GM19463 (cell line): ENCODE measurements around the gene NETO1.

Experiments
- ATAC-seq: cut with Tn5 transposase; IDR thresholded peaks from one replicate; pipeline ENCODE4 v1.9.1; 2021; ENCODE audit warnings: mild to moderate bottlenecking, moderate library complexity; ENCODE audit not compliant: unreplicated experiment

Gene NETO1

DNA sequence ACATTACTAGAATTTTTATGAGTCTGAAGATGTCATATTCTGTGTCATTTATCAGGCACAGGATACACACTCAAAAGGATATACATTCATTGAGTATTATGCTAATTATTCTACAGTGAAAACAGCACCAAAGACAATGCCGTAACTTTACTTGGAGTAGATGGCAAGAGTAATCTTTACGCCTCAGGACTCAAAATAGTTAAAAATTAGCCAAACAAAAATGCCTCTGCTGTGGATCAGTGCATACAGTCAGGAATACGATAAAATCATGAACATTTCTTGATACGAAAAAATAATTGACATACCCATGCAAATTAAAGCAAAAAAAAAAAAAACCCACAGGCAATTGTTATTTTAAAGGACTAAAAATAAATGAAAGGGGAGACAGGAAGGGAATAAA is 129.7 kb downstream of the NETO1 start:
- ATAC-seq: no peak

- no peak for ATAC-seq
Measured at GRCh38 chr18:72727776-72728175, 140.0 kb downstream of the NETO1 start.

- ATAC-seq: no peak
Measured at GRCh38 chr18:72727038-72727655, 140.6 kb downstream of the NETO1 start.

DNA sequence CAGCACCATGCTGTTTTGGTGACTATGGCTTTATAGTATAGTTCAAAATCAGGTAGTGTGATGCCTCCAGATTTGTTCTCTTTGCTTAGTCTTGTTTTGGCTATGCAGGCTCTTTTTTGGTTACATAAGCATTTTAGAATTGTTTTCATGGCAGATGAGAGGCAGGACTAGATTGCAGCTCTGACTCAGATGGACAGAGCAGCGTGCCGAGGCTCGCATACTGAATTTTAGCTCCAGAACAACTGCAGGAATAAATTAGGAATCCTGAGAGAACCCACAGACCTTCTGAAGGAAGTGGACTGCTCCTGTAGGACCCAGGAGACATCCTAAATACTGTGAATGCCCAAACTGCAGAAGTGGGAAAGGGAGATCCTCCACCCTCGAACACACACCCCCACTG is 141.6 kb downstream of the NETO1 start:
- no peak for ATAC-seq

DNA sequence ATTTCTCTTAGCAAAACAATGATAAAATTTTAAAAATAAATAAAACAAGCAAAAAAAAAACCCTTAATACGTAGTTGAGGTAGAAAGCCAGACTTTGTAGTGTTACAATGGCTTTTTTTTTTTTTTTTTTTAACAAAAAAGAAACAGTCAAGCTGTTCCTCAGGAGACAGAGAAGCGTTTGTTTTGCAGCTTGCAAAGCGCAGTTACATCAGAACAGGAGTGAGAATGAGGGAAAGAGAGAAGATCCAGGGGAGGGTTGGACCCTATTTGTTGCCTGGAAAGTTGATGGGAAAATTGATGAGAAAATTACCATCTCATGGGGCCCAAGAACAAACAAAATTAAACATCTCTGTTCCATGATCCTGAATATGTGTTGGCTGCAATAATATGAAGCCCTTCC is 146.5 kb downstream of the NETO1 start:
- no peak for ATAC-seq

GRCh38 chr18:72720116-72720515 is 147.7 kb downstream of the NETO1 start:
- ATAC-seq: no peak

GRCh38 chr18:72704202-72704601 is 163.6 kb downstream of the NETO1 start:
- ATAC-seq: no peak

DNA sequence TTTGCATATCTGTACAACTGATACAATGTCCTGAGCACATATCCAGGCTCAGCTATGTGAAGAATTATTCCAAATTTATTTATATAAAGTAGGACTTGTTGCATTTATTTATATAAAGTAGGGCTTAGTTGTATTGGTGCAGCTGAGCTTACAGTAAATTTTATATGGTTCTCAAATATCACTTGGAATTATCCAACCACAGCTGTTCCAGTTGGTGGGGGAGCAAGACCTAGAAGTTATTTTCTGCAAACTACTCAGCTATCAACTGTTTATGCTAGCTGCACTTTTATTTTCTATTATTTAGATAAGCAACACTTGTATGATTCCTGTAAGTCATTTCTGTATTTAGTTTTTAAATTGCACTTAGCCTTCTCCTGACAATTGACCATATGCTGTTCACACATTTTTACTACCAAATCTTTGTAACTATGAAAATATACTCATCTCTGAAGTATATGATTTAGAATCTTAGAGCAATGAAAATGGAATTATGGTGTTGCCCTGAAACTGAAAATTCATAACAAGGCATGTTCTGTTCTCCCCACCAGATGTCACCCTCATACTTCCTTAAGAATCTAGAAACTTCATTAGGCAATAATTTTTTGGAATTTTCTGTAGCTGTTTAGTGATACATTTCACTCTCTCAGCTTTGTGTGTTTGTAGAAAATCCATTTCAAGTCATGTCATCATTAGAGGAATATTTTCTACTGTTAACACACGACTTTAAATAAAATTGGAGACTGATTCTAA is 166.7 kb downstream of the NETO1 start:
- ATAC-seq: no peak

DNA sequence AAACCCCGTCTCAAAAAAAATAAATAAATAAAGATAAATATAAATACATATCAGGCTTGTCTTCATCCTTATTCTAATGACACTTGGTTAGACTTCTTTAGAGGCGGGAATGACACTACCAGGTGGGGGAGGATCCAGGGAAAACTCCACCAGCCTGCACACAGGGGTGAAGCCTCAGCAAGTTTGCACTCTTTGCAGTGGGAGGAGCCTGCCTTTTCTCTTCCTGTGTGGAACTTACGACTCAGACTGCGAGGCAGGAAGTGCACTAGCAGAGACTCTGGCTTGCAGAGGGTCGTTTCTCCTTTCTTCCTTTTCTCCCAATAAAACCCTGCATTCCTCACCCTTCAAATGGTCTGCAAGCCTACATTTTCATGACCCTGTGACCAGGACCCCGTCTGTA is 170.1 kb downstream of the NETO1 start:
- ATAC-seq: no peak

DNA sequence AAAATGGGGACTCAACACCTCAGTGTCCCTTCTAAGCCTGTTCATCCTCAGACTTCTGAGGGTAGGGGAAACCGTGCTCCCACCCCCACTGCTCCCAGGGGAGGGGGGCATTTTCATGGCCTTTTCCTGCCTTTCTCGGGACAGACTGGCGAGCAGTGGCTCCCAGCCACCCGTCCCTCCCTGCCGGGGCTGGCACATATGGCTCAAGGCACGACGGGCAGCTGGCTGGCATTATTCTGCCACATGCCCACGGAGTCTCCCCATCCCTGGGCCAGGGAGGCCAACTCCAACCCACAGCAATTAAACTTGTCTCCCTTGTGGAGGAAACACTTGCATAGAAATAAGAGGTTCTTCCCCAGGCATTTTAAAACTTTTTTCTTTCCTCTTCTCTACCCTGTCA is 175.2 kb downstream of the NETO1 start:
- ATAC-seq: no peak
